IPS DF 6.9 (cell line): ENCODE results near the gene DPEP2.

Source experiments
- DNase-seq: peaks from one replicate; pipeline ENCODE4 v3.0.0-alpha.2; 2013; ENCODE audit warnings: low read depth, low spot score
- H3K27ac ChIP-seq: one replicate; pipeline ENCODE4 v1.5.1; 2013; ENCODE audit warnings: low read length, control low read depth
- H3K27me3 ChIP-seq: 2 replicates; pipeline ENCODE4 v1.6.1; 2013; ENCODE audit warnings: mild to moderate bottlenecking, low read length; ENCODE audit not compliant: control insufficient read depth, insufficient read depth
- H3K36me3 ChIP-seq: 2 replicates; pipeline ENCODE4 v1.6.1; 2013; ENCODE audit warnings: low read length; ENCODE audit not compliant: control insufficient read depth, insufficient read depth
- H3K4me1 ChIP-seq: 2 replicates; pipeline ENCODE4 v1.6.1; 2013; ENCODE audit warnings: low read length; ENCODE audit not compliant: control insufficient read depth, insufficient read depth
- H3K4me3 ChIP-seq: 2 replicates; pipeline ENCODE4 v1.5.1; 2013; ENCODE audit warnings: mild to moderate bottlenecking, low read length
- H3K9me3 ChIP-seq: 2 replicates; pipeline ENCODE4 v1.6.1; 2013; ENCODE audit warnings: low read length, inconsistent platforms; ENCODE audit not compliant: control insufficient read depth, insufficient read depth
- WGBS: extraction: QIAGEN DNeasy Blood & Tissue Kit; methylation state at CpG from one replicate; pipeline ENCODE4 v1.1.7; 2013; ENCODE audit warnings: mixed read lengths, missing lambda C conversion rate; ENCODE audit not compliant: insufficient read length, insufficient coverage; 5-methylcytosine and 5-hydroxymethylcytosine counted together

The DPEP2 gene

DNA sequence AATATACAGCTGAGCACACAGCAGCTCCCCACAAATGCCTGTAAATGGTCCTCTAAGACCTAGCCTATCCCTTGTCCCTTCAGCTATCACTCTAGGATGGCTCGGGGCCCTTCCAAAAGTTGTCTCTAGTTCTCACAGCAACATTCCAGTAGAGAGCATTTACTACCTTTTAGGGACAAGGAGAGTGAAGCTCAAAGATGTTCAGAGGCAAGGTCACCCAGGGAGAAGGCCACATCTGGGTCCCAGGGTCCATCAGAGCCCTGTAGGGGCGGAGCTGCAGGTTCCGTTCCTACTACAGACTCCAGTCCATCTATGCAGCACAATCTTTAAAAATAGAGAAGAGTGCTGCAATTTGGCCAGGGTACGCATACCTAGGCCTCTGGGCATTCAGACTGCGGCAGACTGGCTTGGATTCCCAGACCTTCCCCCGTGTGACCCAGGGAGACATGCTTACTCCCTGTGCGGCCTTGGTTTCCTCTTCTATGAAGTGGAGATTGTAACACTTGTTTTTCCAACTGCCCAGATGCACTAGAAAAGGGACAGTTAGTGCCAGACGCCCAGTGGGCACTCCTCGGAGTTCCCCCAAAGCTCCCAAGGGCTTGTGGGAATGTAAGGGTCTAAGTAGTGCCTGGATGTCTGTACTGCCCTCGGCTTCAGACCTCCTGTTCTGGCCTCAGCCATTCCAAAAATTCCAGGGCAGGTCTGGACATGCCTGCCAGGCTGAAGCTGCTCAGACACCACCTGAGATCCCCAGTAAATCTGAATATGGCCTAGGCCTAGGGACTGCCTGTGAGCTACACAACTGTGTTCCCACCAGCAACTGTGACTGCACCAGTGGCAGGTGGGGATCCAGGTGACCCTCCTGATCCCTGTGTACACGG, 33.4 kb downstream of the DPEP2 start:
- Histone ChIP-seq H3K27me3 (no peaks in the 10 kb centered on the region), H3K9me3 (no peaks in the 10 kb centered on the region), H3K4me1 (peaks cover 13% of the 10 kb centered on the region), H3K4me3 (no peak overlapping the region), H3K27ac (no peak overlapping the region), H3K36me3 (peaks cover 14% of the 10 kb centered on the region)
- no CpG with 5 or more reads among the region's 11 CpGs for WGBS
- no peak for DNase-seq

DNA sequence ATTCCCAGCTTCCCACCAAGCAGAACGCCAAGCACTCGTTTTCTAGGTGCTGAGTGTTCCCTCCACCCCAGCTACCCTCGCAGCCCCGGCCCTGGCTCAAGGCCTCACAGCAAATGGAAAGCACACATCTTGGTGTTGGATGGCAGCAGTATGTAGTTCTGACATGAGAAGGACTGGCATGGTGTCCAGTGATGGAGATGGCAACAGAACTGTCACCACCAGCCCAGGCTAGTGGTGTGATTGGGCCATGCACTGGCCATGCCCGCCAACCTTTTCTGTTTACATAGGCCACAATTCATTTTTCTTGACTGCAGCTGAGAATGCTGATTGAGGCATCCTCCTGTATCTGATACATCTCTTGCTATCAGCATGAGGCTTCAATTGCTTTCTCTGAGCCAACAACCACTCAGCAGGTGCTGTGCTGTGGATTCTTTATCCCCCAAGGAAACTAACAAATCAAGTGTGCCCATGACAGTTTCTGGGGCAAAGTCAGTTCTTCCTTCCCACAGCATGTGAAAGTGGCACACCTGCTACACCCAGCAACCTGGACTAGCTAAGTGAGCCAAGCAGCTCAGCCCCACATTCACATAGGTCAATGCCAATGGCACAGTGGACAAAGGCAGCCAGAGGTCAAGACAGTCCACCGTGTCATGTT, 34.7 kb downstream of the DPEP2 start:
- Histone ChIP-seq H3K27ac (no peak overlapping the region), H3K9me3 (no peaks in the 10 kb centered on the region), H3K4me3 (no peak overlapping the region), H3K4me1 (peaks cover 13% of the 10 kb centered on the region), H3K36me3 (peaks cover 22% of the 10 kb centered on the region), H3K27me3 (no peaks in the 10 kb centered on the region)
- no CpG with 5 or more reads among the region's 6 CpGs for WGBS
- no peak for DNase-seq

DNA sequence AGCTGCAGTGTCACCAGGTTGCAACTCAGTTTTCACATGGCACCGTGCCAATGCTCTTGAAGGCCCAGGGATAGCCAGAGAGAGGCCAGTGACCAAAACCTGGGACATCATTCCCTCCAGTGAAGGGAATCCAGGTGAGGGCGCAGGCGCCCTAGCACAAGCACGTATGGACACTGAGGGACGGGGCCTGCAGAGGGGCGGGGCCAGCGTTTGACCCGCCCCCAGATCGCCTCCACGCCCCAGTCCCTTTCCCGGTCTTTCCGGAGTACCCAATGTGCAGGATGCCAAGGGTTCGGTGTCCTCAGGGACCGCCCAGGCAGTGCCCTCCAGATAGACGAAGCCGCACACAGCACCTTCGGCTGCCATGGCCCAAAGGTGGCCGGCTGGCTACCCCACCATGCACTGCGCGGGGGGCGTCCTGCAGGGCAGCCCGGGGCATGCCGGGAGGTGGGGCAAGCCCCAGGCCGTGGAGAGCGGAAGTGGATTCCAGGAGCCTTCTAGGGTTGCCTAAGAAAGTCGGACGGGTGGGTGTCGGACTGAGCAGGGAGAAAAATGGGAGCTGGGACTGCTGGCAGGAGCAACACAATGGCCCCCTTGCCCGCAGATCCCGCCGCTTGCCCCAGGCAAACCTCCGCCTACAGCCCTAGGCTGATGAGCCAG, 35.5 kb downstream of the DPEP2 start:
- Histone ChIP-seq H3K27me3 (no peaks in the 10 kb centered on the region), H3K36me3 (peaks cover 26% of the 10 kb centered on the region), H3K4me1 (peaks cover 13% of the 10 kb centered on the region), H3K27ac (no peak overlapping the region), H3K4me3 (no peak overlapping the region), H3K9me3 (no peaks in the 10 kb centered on the region)
- no CpG with 5 or more reads among the region's 32 CpGs for WGBS
- DNase-seq, result no peak

DNA sequence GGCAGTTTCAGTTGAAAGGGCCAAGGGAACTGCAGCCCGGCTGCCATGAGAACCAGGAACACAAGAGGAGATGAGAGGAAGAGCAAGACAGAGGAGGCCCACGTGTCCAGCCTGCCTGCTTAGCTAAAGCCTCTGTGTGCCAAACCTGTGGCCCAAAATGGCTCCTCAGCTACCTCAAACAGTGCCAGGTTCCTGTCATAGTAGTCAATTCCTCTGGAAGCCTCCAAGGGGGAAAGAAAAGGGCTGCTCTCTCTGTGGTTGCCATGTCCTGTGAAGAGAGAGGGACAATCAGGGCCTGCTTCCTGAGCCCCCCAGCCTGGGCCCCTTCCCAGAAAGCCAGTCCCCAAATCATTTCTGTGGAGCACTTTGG, 36.0 kb downstream of the DPEP2 start:
- Histone ChIP-seq H3K27ac (no peak overlapping the region), H3K36me3 (peaks cover 31% of the 10 kb centered on the region), H3K27me3 (no peaks in the 10 kb centered on the region), H3K9me3 (no peaks in the 10 kb centered on the region), H3K4me3 (no peak overlapping the region), H3K4me1 (peaks cover 13% of the 10 kb centered on the region)
- no CpG with 5 or more reads among the region's 2 CpGs for WGBS
- DNase-seq, result no peak

DNA sequence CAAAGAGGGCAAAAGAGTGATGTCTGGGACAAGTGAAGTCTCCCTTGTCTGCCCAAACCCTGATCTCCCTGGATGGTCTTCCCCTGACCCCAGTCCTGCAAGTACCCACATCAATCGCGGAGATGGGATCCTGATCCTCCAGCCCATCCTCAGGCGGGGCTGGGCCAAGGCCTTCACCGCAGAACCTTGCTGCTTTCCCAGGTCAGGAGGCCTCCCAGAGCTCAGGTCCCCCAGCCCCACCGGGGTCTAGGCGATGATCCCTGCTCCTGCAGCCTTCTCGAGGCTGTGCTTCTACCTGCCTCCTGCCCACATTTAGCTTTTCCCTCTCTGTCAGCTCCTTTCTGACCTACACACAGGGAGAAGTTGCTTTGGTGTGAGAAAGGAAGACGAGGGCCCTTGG, 37.1 kb downstream of the DPEP2 start:
- H3K4me1 ChIP-seq, result peaks cover 12% of the 10 kb centered on the region
- no peaks in the 10 kb centered on the region for H3K27me3 ChIP-seq
- H3K27ac ChIP-seq, result no peak overlapping the region
- peaks cover 36% of the 10 kb centered on the region for H3K36me3 ChIP-seq
- no CpG with 5 or more reads among the region's 8 CpGs for WGBS
- DNase-seq, result no peak
- H3K9me3 ChIP-seq, result no peaks in the 10 kb centered on the region
- no peak overlapping the region for H3K4me3 ChIP-seq

DNA sequence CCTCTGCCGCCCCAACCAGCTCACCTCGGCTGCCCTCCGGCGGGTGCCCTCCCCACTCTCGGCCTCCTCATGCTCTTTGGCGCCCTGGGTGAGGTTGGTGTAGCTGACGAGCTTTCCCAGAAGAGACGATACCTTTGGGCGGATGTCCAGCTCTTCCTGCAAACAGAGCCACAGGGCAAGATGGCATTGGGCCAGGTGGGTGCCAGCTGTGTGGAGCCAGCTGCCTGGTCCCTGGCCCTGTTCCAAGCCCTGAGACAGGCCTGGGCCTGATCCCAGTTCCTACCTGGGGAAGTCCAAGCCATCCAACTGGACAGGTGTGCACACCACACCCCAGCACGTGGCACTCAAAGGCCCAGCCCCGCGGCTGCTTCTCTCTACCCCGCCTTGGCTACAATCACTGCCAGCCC, 37.7 kb downstream of the DPEP2 start:
- Histone ChIP-seq H3K27ac (no peak overlapping the region), H3K27me3 (no peaks in the 10 kb centered on the region), H3K4me3 (no peak overlapping the region), H3K36me3 (peaks cover 36% of the 10 kb centered on the region), H3K4me1 (peaks cover 8% of the 10 kb centered on the region), H3K9me3 (no peaks in the 10 kb centered on the region)
- DNase-seq, result no peak
- no CpG with 5 or more reads among the region's 13 CpGs for WGBS

DNA sequence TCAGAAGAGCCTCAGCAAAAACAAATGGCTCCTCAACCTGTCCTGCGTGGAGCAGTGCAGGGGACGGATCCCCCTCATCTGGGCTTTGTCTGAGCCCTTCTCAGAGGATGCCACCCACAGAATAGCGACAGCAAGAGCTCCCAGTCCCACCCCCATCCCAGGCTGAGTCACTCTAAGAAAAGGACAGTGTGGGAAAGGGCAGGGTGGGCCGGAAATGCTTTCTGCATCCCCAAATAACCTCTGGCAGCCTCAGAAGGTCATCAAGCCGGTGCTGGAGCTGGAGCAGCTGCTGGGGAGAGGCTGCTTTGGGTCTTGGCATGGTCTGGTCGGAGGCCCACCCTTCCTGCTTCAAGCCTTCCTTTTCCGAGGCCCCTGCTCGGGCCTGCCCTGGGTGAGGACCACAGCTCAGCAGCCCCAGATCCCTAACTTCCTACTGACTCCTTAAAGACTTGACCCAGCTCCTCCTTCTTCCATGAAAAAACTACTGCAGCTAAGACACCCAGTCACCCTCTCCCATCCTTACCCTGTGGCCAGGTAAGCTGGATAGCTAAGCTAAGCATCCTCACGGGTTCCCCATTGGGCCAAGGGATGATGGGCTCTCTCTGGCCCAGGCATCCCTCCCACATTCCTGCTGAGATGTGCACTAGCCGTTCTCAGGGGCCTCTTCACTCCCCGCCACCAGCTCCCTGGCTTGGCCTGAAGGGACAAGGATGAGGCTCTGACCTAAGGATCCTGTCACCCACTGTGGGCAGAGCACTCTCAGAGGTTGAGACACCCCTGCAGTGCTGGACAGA, 39.6 kb downstream of the DPEP2 start:
- Histone ChIP-seq H3K9me3 (no peaks in the 10 kb centered on the region), H3K4me3 (no peak overlapping the region), H3K4me1 (peaks cover 2% of the 10 kb centered on the region; the same call in 1 of the 2 replicates), H3K36me3 (peaks cover 38% of the 10 kb centered on the region), H3K27me3 (no peaks in the 10 kb centered on the region), H3K27ac (no peak overlapping the region)
- WGBS, result no CpG with 5 or more reads among the region's 11 CpGs
- no peak for DNase-seq

DNA sequence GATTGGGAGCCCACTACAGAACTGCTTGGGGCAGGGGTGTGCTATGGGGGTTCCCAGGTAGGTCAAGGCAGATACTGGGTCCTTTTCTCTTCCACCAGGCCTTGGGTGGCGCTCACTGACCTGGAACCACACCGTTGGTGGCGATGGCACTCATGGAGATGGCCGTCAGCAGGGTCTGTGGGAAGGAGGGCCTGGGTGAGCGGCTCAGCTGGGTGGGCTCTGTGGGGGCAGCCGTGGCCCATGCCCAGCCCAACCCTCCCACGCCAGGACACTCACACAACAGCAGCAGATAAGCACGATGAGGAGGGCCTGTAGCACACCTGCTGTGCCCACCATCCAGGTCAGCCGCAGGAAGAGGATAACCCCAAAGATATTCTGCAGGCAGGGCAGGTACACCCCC, 41.7 kb downstream of the DPEP2 start:
- no peak for DNase-seq
- Histone ChIP-seq H3K27me3 (no peaks in the 10 kb centered on the region), H3K36me3 (peaks cover 47% of the 10 kb centered on the region), H3K4me3 (no peak overlapping the region), H3K9me3 (no peaks in the 10 kb centered on the region), H3K27ac (no peak overlapping the region), H3K4me1 (no peaks in the 10 kb centered on the region)
- WGBS, result no CpG with 5 or more reads among the region's 9 CpGs

DNA sequence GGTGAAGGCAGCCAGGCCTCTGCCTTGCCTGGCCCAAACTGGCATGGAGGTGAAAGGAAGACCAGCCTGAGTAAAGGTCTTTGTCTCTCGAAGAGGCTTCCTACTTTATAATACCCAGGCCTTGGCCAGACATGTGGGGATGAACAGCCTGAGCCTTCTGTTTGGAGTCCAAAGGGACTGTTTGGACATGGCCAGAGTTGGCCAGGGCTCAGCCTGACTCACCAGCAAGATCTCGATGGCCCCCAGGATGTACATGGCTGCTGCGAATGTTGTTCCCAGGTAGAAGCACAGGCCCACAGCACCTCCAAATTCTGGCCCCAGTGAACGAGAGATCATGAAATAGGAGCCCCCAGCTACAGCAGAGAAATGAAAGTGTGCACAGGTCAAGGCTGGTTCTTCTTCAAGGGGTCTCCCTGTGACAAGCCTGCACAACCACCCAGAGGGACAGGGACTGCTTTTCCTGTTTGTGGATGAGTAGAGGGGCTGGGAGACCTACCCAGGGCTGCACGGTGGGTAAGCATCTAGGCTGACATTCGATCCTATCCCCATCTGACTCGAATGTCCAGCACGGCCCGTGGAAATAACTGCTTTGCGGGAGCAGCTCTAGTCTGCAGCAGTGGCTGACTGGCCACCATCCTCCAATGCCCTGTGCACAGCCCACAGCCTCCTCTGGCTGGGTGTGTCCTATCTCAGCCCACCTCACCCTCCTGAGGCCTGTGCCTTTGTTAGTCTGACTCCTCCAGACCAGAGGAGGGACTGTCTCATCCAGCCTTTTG, 44.7 kb downstream of the DPEP2 start:
- no peak overlapping the region for H3K27ac ChIP-seq
- no peaks in the 10 kb centered on the region for H3K9me3 ChIP-seq
- no peaks in the 10 kb centered on the region for H3K27me3 ChIP-seq
- H3K4me1 ChIP-seq, result no peaks in the 10 kb centered on the region
- no peak overlapping the region for H3K4me3 ChIP-seq
- DNase-seq, result no peak
- WGBS, result no CpG with 5 or more reads among the region's 10 CpGs
- H3K36me3 ChIP-seq, result peaks cover 48% of the 10 kb centered on the region
